MM.1S (cell line): Measurements from ENCODE around the gene SAE1.

Experiments used
- DNase-seq: peaks from one replicate; pipeline ENCODE4 v3.0.0-alpha.2; 2015
- H2AFZ ChIP-seq: fragments of 300-600 bp; sonication (generic); 2 replicates; pipeline ENCODE4 v1.6.0; 2016; ENCODE audit warnings: antibody characterized with exemption, low read length
- H3F3A ChIP-seq: fragments of 300-600 bp; sonication (generic); 2 replicates; pipeline ENCODE4 v1.6.1; 2016; ENCODE audit warnings: mild to moderate bottlenecking, antibody characterized with exemption, low read length, moderate library complexity, mixed read lengths; ENCODE audit not compliant: insufficient read depth
- H3K27ac ChIP-seq: fragments of 300-600 bp; sonication (generic); 2 replicates; pipeline ENCODE4 v1.5.1; 2016; ENCODE audit warnings: mild to moderate bottlenecking, low read length
- H3K27me3 ChIP-seq: fragments of 300-600 bp; sonication (generic); replicated peaks from 2 replicates; pipeline ENCODE4 v1.6.0; 2016; ENCODE audit warnings: low read length; ENCODE audit not compliant: insufficient read depth
- H3K36me3 ChIP-seq: fragments of 300-600 bp; sonication (generic); replicated peaks from 2 replicates; pipeline ENCODE4 v1.6.1; 2016; ENCODE audit warnings: mild to moderate bottlenecking, low read length, mixed read lengths; ENCODE audit not compliant: insufficient read depth
- H3K4me1 ChIP-seq: fragments of 300-600 bp; sonication (generic); 2 replicates; pipeline ENCODE4 v1.6.1; 2016; ENCODE audit warnings: low read length, mixed read lengths
- H3K4me2 ChIP-seq: fragments of 300-600 bp; sonication (generic); 2 replicates; pipeline ENCODE4 v1.6.0; 2016; ENCODE audit warnings: low read depth, low read length
- H3K4me3 ChIP-seq: fragments of 300-600 bp; sonication (generic); 2 replicates; pipeline ENCODE4 v1.5.1; 2016; ENCODE audit warnings: low read length, mixed read lengths
- H3K79me2 ChIP-seq: fragments of 300-600 bp; sonication (generic); 2 replicates; pipeline ENCODE4 v1.6.1; 2016; ENCODE audit warnings: mixed run types, low read length, mixed read lengths
- H3K9ac ChIP-seq: fragments of 300-600 bp; sonication (generic); 2 replicates; pipeline ENCODE4 v1.6.1; 2016; ENCODE audit warnings: low read length, mixed read lengths
- H3K9me2 ChIP-seq: fragments of 300-600 bp; sonication (generic); replicated peaks from 2 replicates; pipeline ENCODE4 v1.6.1; 2016; ENCODE audit warnings: mild to moderate bottlenecking, low read length, mixed read lengths; ENCODE audit not compliant: insufficient read depth
- H3K9me3 ChIP-seq: fragments of 300-600 bp; sonication (generic); replicated peaks from 2 replicates; pipeline ENCODE4 v1.6.1; 2016; ENCODE audit warnings: mild to moderate bottlenecking, low read length, mixed read lengths; ENCODE audit not compliant: insufficient read depth
- H4K20me1 ChIP-seq: fragments of 300-600 bp; sonication (generic); 2 replicates; pipeline ENCODE4 v1.6.1; 2016; ENCODE audit warnings: mild to moderate bottlenecking, low read length, moderate library complexity, mixed read lengths; ENCODE audit not compliant: insufficient read depth
- CTCF ChIP-seq: fragments of 300-600 bp; sonication (generic); IDR thresholded peaks from 2 replicates; pipeline ENCODE4 v1.5.1; 2016; ENCODE audit warnings: antibody characterized with exemption, low read length, mixed read lengths
- EZH2 ChIP-seq: fragments of 300-600 bp; sonication (generic); optimal IDR thresholded peaks from 2 replicates; pipeline ENCODE3; 2017; ENCODE audit warnings: low read depth, mild to moderate bottlenecking, antibody characterized with exemption, low read length, mixed read lengths
- EZH2phosphoT487 ChIP-seq: fragments of 300-600 bp; sonication (generic); IDR thresholded peaks from 2 replicates; pipeline ENCODE4 v1.6.1; 2018; ENCODE audit warnings: antibody characterized with exemption, low read length

The SAE1 gene

DNA sequence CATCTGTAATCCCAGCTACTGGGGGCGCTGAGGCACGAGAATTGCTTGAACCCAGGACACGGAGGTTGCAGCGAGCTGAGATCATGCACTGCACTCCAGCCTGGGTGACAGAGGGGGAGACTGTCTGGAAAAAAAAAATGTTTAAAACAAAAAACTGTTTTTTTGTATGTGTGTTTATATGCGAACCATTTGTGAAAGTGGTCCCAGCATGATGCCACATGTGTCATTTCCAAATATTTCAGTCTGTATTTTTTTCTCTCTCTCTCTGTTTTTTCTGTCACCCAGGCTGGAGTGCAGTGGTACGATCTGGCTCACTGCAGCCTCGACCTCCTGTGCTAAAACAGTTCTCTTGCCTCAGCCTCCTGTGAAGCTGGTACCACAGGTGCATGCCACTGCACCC lies 37.4 kb downstream of the SAE1 start:
- H3K9me3 ChIP-seq, result no peaks in the 10 kb centered on the region
- no peak overlapping the region for H3K9ac ChIP-seq
- no peak overlapping the region for H3K4me2 ChIP-seq
- TF ChIP-seq EZH2phosphoT487 (no peak), EZH2 (no peak), CTCF (no peak)
- no peaks in the 10 kb centered on the region for H3K4me1 ChIP-seq
- H3F3A ChIP-seq, result no peaks in the 10 kb centered on the region
- no peak overlapping the region for H3K27ac ChIP-seq
- H3K36me3 ChIP-seq, result no peaks in the 10 kb centered on the region; the same call in 1 of the 2 replicates
- H2AFZ ChIP-seq, result no peak overlapping the region
- no peaks in the 10 kb centered on the region for H4K20me1 ChIP-seq
- no peaks in the 10 kb centered on the region for H3K27me3 ChIP-seq
- H3K4me3 ChIP-seq, result no peak overlapping the region
- peaks cover 56% of the 10 kb centered on the region for H3K79me2 ChIP-seq
- DNase-seq, result no peak
- H3K9me2 ChIP-seq, result no peaks in the 10 kb centered on the region

GRCh38 chr19:47172666-47173455 lies 42.2 kb downstream of the SAE1 start:
- Histone ChIP-seq H3K4me2 (no peak overlapping the region), H3K9me3 (no peaks in the 10 kb centered on the region), H3K9ac (no peak overlapping the region), H4K20me1 (peaks cover 4% of the 10 kb centered on the region; the same call in 1 of the 2 replicates), H3K36me3 (peaks cover 9% of the 10 kb centered on the region), H3K4me1 (no peaks in the 10 kb centered on the region), H3K27ac (no peak overlapping the region), H3K9me2 (no peaks in the 10 kb centered on the region), H3K79me2 (peaks cover 58% of the 10 kb centered on the region), H3F3A (peaks cover 3% of the 10 kb centered on the region; the same call in 1 of the 2 replicates), H3K4me3 (no peak overlapping the region), H2AFZ (no peak overlapping the region), H3K27me3 (no peaks in the 10 kb centered on the region)
- no peak for TF ChIP-seq EZH2
- TF ChIP-seq CTCF, result no peak
- TF ChIP-seq EZH2phosphoT487, result no peak
- no peak for DNase-seq

GRCh38 chr19:47176071-47176626 lies 45.5 kb downstream of the SAE1 start:
- no peak overlapping the region for H3K4me2 ChIP-seq
- no peak for DNase-seq
- H3K27me3 ChIP-seq, result no peaks in the 10 kb centered on the region
- peaks cover 59% of the 10 kb centered on the region for H3K79me2 ChIP-seq
- H3K4me1 ChIP-seq, result no peaks in the 10 kb centered on the region
- H3K36me3 ChIP-seq, result peaks cover 9% of the 10 kb centered on the region
- no peaks in the 10 kb centered on the region for H3K9me2 ChIP-seq
- H2AFZ ChIP-seq, result no peak overlapping the region
- H3K9ac ChIP-seq, result no peak overlapping the region
- peaks cover 3% of the 10 kb centered on the region; the same call in 1 of the 2 replicates for H3F3A ChIP-seq
- H3K27ac ChIP-seq, result no peak overlapping the region
- no peak overlapping the region for H3K4me3 ChIP-seq
- no peaks in the 10 kb centered on the region for H3K9me3 ChIP-seq
- peaks cover 4% of the 10 kb centered on the region; the same call in 1 of the 2 replicates for H4K20me1 ChIP-seq
- TF ChIP-seq EZH2, result no peak
- no peak for TF ChIP-seq CTCF
- no peak for TF ChIP-seq EZH2phosphoT487
